Uterus (tissue), 4 donors: ENCODE measurements around the gene IKBKE. TPM values are rescaled to one million over a fixed set of nuclear protein-coding genes. Genes with fewer than 3 reads are reported as not detected.

ENCODE experiments used
- DNase-seq, 2 donors: peaks; one replicate each; pipeline ENCODE4 v3.0.0-alpha.2; 2019 to 2020
- H3K27ac ChIP-seq, 2 donors: fragments of 200-600 bp; sonication (generic); 1 replicate in 1 of 2; 2 replicates in 1 of 2; pipeline ENCODE4 v1.5.1; 2016 to 2018
- H3K27me3 ChIP-seq, 2 donors: fragments of 200-600 bp; sonication (generic); one replicate each; pipeline ENCODE4 v1.5.1; 2018 to 2019; ENCODE audit warnings: control low read depth in 1 of 2
- H3K36me3 ChIP-seq, 2 donors: fragments of 200-600 bp; sonication (generic); one replicate each; pipeline ENCODE4 v1.5.1; 2019; ENCODE audit warnings: control low read depth in 1 of 2
- H3K4me1 ChIP-seq, 2 donors: fragments of 200-600 bp; sonication (generic); one replicate each; pipeline ENCODE4 v1.5.1; 2018 to 2019; ENCODE audit warnings: control low read depth in 1 of 2
- H3K4me3 ChIP-seq, 2 donors: fragments of 200-600 bp; sonication (generic); 1 replicate in 1 of 2; 2 replicates in 1 of 2; pipeline ENCODE4 v1.5.1; 2018 to 2019; ENCODE audit warnings: mild to moderate bottlenecking in 1 of 2
- H3K9me3 ChIP-seq, 2 donors: fragments of 200-600 bp; sonication (generic); one replicate each; pipeline ENCODE4 v1.5.1; 2019; ENCODE audit warnings: control low read depth in 1 of 2
- POLR2A ChIP-seq, 2 donors: fragments of 450-650 bp; IDR thresholded peaks; one replicate each; pipeline ENCODE4 v1.6.1; 2016; ENCODE audit warnings: antibody characterized with exemption in 2 of 2, mild to moderate bottlenecking in 1 of 2, moderate library complexity in 1 of 2
- intact Hi-C: fragments of 100-400 bp; cut with DNase I; formaldehyde crosslinking; loops from one replicate; pipeline ENCODE4 v1.15.1; 2023; ENCODE audit warnings: low total_unique reads
- total RNA-seq, 4 donors: library from RNA; depleted of rRNA in 3 of 4; stranded (reverse); fragments of >200 nt in 3 of 4; gene quantifications; one replicate each; pipeline versions ENCODE4 v1.1.0 to v1.2.4, GENCODE V29; 2014 to 2023
- TF ChIP-seq, protein P1 (sequence below), 4 experiments: fragments of 200-600 bp in 2 of 4; fragments of 450-650 bp in 2 of 4; sonication (generic) in 2 of 4; IDR thresholded peaks; one replicate each; pipeline ENCODE4 v1.5.1; 2016 to 2019; ENCODE audit warnings: antibody characterized with exemption in 4 of 4, mild to moderate bottlenecking in 2 of 4, moderate library complexity in 1 of 4
- donor health status: DM: yes; HTN: yes; CAD: no.

The IKBKE gene
- total RNA-seq, 4 donors from 2014 or later: 1.5 to 6.7 TPM; not detected in 2

GRCh38 chr1:206430031-206430983, 40.0 kb upstream of the IKBKE start:
- H3K4me1 ChIP-seq: peaks cover 0 to 8% of the 10 kb centered on the region in 2 donors
- no peaks in the 10 kb centered on the region for H3K9me3 ChIP-seq
- H3K27me3 ChIP-seq: no peaks in the 10 kb centered on the region
- DNase-seq: peak in 1 of 2 donors; percentile 55
- no peak overlapping the region for H3K4me3 ChIP-seq
- TF ChIP-seq, protein P1, sequence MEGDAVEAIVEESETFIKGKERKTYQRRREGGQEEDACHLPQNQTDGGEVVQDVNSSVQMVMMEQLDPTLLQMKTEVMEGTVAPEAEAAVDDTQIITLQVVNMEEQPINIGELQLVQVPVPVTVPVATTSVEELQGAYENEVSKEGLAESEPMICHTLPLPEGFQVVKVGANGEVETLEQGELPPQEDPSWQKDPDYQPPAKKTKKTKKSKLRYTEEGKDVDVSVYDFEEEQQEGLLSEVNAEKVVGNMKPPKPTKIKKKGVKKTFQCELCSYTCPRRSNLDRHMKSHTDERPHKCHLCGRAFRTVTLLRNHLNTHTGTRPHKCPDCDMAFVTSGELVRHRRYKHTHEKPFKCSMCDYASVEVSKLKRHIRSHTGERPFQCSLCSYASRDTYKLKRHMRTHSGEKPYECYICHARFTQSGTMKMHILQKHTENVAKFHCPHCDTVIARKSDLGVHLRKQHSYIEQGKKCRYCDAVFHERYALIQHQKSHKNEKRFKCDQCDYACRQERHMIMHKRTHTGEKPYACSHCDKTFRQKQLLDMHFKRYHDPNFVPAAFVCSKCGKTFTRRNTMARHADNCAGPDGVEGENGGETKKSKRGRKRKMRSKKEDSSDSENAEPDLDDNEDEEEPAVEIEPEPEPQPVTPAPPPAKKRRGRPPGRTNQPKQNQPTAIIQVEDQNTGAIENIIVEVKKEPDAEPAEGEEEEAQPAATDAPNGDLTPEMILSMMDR (IDR thresholded peaks at IDR 0.05): no peak
- no peak for TF ChIP-seq POLR2A (IDR thresholded peaks at IDR 0.05)
- intact Hi-C loops: no loop called here
- H3K36me3 ChIP-seq: no peaks in the 10 kb centered on the region
- peak overlapping the region; percentile 40 to 48 for H3K27ac ChIP-seq

- Histone ChIP-seq H3K27me3 (no peaks in the 10 kb centered on the region), H3K9me3 (no peaks in the 10 kb centered on the region), H3K36me3 (no peaks in the 10 kb centered on the region), H3K4me1 (peaks cover 0 to 3% of the 10 kb centered on the region in 2 donors), H3K27ac (no peak overlapping the region), H3K4me3 (no peak overlapping the region)
- DNase-seq: no peak
- intact Hi-C loops: no loop called here
- TF ChIP-seq, protein P1 (IDR thresholded peaks at IDR 0.05): no peak
- TF ChIP-seq POLR2A (IDR thresholded peaks at IDR 0.05): no peak
These were observed 34.8 kb upstream of the IKBKE start for GRCh38 chr1:206435445-206435844.

GRCh38 chr1:206438554-206438953, 31.7 kb upstream of the IKBKE start:
- Histone ChIP-seq H3K36me3 (no peaks in the 10 kb centered on the region), H3K27ac (no peak overlapping the region)
- no peak for DNase-seq

DNA sequence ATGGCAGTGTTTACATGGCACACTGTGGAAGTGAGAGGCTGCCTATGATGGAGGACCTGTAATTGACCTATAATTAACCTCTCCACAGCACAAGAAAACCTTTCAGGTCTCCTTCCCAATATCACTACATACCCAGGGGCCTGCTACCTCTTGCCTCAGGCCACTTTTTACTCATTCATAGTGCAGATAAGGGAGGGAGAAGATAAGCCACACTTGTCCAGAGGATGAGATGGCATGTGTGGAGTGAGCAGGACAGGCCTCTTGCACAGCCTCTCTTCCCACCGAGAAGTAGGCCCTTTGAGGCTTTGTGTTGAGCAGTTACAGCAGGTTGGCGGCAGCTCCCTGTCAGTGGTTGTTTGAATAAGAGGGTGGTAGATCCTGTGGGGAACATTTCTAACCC, 31.1 kb upstream of the IKBKE start:
- no peaks in the 10 kb centered on the region for H3K9me3 ChIP-seq
- no peaks in the 10 kb centered on the region for H3K4me1 ChIP-seq
- TF ChIP-seq, protein P1 (IDR thresholded peaks at IDR 0.05): no peak
- no peak for TF ChIP-seq POLR2A (IDR thresholded peaks at IDR 0.05)
- H3K27me3 ChIP-seq: no peaks in the 10 kb centered on the region
- no peaks in the 10 kb centered on the region for H3K36me3 ChIP-seq
- intact Hi-C loops: no loop called here
- DNase-seq: no peak
- no peak overlapping the region for H3K4me3 ChIP-seq
- no peak overlapping the region for H3K27ac ChIP-seq

More at GRCh38 chr1:206438554-206438953, 31.7 kb upstream of the IKBKE start:
- H3K4me1 ChIP-seq: no peaks in the 10 kb centered on the region
- no peaks in the 10 kb centered on the region for H3K9me3 ChIP-seq
- no peak for TF ChIP-seq POLR2A (IDR thresholded peaks at IDR 0.05)
- TF ChIP-seq, protein P1 (IDR thresholded peaks at IDR 0.05): no peak
- no peak overlapping the region for H3K4me3 ChIP-seq
- intact Hi-C loops: no loop called here
- H3K27me3 ChIP-seq: no peaks in the 10 kb centered on the region

- intact Hi-C loops: no loop called here
- Histone ChIP-seq H3K27me3 (no peaks in the 10 kb centered on the region), H3K4me1 (peaks cover 0 to 4% of the 10 kb centered on the region in 2 donors), H3K4me3 (no peak overlapping the region), H3K36me3 (no peaks in the 10 kb centered on the region), H3K27ac (no peak overlapping the region), H3K9me3 (no peaks in the 10 kb centered on the region)
- DNase-seq: no peak
- TF ChIP-seq, protein P1 (IDR thresholded peaks at IDR 0.05): no peak
- TF ChIP-seq POLR2A (IDR thresholded peaks at IDR 0.05): no peak
These were observed 28.8 kb upstream of the IKBKE start for GRCh38 chr1:206441336-206441967.
